Glomerular visceral epithelial cell (primary cell): ENCODE results near the gene EP300.
"Not testable (repeated sequence)": the region's sequence is repeated elsewhere in the genome, so short reads cannot be mapped to it uniquely, and the experiment has no call there.

Experiments used
- DNase-seq: peaks from one replicate; pipeline ENCODE4 v3.0.0-alpha.2; 2016; ENCODE audit errors: extremely low spot score

Gene EP300

DNA sequence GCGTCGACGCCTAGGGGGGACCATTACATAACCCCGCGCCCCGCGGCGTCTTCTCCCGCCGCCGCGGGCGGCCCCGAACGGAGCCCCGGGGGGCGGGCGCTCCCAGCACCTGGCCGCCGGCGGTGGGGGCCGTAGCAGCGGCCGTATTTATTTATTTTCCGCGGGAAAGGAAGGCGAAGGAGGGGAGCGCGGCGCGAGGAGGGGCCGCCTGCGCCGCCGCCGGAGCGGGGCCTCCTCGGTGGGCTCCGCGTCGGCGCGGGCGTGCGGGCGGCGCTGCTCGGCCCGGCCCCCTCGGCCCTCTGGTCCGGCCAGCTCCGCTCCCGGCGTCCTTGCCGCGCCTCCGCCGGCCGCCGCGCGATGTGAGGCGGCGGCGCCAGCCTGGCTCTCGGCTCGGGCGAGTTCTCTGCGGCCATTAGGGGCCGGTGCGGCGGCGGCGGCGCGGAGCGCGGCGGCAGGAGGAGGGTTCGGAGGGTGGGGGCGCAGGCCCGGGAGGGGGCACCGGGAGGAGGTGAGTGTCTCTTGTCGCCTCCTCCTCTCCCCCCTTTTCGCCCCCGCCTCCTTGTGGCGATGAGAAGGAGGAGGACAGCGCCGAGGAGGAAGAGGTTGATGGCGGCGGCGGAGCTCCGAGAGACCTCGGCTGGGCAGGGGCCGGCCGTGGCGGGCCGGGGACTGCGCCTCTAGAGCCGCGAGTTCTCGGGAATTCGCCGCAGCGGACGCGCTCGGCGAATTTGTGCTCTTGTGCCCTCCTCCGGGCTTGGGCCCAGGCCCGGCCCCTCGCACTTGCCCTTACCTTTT, at the start of gene EP300:
Gene EP300 (plus strand): TSS at position 570 of the 795 bp plus-strand sequence. CDS start 413 bp downstream, outside the sequence.
- DNase-seq: peak; percentile 79

DNA sequence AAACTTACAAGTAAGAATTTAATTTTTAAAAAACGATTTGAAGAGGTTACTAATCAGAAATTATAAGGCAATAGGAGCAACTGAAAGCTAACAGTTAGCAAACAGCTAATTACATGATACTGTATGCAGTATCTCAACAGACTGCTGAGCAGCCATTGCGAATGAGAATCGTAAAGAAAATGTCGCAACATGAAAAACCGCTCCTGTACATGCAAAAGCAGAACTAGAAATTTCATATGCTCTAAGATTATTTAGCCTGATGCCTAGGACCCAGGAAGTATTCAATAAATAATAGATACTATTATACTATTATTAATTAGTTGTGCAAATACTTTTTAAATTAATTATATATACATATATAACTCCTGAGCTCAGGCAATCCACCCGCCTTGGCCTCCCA, 48.7 kb upstream of the EP300 start:
- DNase-seq: no peak

DNA sequence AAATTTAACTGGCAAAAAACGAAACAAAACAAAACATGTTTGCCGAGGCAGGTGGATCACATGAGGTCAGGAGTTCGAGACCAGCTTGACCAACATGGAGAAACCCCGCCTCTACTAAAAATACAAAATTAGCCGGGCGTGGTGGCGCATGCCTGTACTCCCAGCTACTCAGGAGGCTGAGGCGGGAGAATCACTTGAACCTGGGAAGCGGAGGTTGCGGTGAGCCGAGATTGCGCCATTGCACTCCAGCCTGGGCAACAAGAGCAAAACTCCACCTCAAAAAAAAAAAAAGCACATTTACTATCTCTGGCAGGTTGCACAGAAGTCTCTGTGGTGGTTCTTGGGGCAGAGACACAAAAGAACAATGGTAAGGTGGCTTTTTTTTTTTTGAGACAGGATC, 46.8 kb upstream of the EP300 start:
- DNase-seq: not testable (repeated sequence)

DNA sequence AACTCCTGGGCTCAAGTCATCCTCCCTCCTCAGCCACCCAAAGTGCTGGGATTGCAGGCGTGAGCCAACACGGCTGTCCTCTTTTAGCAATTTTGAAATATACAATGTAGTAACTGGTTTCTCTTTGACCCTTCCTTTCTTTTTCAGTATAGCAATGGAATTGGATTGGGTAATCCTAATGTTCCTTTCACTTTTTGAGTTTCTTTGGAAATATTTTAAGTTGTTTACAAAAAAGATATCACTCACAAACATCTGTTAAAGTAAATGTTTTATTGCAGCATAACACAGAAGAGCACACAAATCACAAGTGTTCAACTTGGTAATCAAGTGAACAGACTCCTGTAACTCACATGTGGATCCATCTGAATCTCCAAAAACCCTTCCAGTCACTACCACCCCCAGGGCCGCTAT, 44.6 kb upstream of the EP300 start:
- no peak for DNase-seq

DNA sequence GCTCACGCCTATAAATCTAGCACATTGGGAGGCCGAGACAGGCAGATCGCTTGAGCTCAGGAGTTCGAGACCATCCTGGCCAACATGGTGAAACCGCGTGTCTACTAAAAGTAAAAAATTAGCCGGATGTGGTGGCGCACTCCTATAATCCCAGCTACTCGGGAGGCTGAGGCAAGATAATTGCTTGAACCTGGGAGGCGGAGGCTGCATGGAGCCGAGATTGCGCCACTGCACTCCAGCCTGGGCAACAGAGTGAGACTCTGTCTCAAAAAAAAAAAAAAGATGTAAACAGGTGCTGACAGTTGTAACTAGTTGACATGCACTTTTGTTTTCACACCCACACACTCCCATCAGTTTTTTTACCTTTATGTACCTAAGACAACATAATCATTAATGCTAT, 44.0 kb upstream of the EP300 start:
- DNase-seq: not testable (repeated sequence)

DNA sequence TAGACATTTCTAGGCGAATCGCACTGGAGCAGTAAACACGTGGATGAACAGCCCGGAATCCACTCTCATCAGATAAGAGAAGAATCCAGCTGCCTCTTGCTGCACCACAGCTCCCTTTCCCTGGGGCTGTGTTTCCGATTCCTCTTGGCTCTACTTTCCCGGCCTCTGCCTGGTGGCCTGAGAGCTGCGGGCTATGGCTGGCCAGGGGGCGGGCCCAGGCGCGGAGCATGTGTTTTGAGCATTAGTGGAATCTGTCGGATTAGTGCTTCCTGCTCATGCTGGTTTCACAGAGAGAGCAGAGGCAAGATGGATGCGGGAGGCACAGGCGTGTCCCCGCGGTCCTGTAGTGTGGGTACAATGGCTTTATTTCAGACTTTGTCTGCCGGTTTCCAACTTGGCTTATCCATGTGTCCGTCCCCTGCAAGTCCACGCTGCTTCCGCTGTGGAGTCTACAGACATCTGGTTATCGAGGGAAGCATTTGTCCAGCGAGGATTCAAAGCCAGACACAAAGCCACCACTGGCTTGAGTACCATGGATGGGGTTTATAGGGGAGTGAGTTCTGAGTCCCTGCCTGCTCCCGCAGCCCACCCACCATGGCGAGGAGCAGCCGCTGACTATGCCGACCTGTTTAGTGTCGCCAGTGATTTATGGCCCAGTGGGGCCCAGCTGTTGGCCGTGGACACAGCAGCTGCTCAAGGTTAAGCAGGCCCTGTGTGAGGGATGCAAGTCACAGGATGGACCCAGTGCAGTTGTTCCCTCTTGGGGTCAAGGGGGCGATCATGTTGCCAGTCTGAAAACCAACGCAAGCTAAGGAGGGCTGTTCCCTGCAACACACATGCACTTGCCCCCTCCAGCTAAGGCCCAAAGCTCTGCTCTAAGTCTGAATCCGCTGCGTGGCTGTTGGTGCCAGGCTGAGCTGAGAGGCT, 43.3 kb upstream of the EP300 start:
- DNase-seq: peak; percentile 29

DNA sequence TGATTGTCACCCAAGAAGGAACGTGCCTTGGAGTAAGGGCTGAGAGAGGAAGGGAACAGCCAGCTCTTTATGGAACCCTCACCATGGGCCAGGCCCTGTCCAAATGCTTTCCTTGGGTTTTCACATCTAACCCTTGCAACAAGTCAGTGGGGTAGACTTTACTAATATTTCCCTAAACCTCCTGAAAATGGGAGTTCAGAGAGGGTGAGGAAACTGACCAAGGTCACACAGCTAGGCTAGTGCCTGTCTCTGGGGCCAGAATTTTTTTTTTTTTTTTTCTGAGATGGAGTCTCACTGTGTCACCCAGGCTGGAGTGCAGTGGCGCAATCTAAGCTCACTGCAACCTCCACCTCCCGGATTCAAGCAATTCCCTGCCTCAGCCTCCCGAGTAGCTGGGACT, 42.6 kb upstream of the EP300 start:
- DNase-seq: not testable (repeated sequence)

DNA sequence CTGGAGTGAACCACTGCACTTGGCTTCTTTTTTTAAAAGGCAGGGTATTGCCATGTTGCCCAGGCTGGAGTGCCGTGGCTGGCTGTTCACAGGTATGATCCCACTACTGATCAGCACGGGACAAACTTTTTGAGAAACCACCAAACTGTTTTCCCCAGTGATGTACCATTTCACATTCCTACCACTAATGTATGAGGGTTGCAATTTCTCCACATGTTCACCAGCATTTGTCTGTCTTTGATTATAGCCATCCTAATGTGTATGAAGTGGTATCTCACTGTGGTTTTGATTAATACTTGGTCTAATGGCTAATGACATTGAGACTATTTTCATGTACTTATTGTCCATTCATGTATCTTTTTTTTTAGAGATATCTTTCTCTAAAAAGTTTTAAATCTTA, 41.5 kb upstream of the EP300 start:
- no peak for DNase-seq

DNA sequence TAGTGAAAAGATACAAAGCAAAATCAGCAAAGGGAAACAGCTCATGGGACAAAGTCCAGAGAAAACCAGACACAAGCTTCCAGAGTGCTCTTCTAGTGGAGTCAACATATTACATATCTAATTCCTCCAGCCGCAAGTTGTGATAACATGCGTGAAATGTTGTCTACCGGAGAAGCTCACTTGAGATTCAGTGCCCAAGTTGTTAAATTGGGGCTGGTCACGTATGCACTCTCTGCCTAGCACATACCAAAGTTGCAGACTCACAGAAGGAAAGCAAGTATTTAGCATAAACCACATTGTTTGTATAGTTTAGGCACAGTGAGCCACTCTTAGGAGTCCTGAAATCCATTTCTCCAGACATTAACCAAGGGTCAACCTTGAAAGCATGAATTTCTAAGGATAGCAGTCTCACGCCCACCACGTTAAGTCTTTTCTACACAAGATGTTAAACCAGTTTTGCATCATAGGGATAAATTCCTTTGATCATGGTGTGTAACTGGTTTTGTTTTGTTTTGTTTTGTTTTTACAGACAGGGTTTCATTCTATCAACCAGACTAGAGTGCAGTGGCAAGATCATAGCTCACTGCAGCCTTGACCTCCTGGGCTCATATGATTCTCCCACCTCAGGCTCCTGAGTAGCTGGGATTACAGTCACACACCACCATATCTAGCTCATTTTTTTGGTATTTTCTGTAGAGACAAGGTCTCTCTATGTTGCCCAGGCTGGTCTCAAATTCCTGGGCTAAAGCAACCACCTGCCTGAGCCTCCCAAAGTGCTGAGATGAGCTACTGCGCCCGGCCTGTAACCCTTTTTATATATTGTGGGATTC, 39.5 kb upstream of the EP300 start:
- DNase-seq: peak; percentile 10

DNA sequence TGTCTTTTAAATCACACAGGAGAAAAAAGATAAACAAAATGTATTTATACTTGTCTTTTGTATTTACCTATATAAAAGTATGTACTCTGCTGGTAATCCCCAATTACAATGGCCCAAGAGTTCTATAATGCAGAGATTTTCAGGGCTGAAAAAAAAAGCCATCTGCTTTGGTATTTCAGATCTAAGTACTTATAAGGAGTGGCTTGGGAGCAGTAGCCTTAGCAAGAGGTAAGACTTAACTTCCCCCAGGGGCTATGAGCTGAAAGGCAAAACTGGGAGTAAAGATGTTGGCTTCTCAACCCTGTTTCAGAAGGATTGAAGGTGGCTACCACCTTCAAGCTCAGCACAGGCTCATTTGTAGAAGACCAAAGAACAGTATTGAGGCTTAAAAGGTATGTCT, 35.3 kb upstream of the EP300 start:
- DNase-seq: no peak

DNA sequence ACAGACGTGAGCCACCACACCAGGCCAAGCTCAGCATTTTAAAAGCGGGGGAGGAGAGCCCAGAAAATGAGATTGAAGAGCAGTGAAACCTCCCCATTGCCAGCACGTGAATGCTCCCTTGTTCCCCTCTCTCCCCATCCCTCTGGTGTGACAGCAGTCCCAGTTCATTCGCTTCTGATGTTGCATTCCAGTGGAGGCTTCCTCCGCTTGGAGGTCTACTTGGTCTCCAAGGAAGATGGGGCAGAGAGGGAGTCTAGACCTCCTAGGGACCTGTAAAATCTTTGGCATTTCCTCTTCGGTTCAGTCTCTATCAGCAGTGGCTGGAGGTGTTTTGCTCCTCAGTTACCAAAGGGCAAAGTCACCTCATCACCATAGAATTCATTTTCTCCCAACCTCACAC, 30.2 kb upstream of the EP300 start:
- no peak for DNase-seq

DNA sequence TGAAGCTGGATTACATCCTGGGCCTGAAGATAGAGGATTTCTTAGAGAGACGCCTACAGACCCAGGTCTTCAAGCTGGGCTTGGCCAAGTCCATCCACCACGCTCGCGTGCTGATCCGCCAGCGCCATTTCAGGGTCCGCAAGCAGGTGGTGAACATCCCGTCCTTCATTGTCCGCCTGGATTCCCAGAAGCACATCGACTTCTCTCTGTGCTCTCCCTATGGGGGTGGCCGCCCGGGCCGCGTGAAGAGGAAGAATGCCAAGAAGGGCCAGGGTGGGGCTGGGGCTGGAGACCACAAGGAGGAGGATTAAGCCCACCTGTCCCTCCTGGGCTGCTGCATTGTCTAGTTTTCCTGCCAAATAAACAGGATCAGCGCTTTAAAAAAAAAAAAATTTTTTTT, 28.1 kb upstream of the EP300 start:
- not testable (repeated sequence) for DNase-seq

DNA sequence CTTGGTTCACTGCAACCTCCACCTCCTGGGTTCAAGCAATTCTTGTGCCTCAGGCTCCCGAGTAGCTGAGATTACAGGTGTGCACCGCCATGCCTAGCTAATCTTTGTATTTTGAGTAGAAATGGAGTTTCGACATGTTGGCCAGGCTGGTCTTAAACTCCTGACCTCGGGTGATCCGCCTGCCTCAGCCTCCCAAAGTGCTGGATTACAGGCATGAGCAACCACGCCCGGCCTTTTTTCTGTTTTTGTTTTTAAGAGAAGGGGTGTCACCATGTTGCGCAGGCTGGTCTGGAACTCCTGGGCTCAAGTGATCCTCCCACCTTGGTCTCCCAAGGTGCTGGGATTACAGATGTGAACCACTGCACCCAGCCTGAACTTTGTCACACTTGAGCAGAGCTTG, 26.1 kb upstream of the EP300 start:
- DNase-seq: not testable (repeated sequence)

DNA sequence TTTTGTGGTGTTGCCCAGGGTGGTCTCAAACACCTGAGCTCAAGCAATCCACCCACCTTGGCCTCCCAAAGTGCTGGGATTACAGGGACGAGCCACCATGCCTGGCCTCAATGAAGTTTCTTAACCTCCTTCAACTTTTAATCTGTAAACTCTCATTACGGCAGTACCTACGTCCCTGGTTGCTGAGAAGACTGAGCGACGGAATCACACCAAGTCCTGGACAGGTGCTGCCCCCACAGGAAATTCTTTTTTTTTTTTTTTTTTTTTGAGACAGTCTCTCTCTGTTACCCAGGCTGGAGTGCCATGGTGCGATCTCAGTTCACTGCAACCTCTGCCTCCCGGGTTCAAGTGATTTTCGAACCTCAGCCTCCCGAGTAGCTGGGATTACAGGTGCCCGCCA, 24.4 kb upstream of the EP300 start:
- not testable (repeated sequence) for DNase-seq

DNA sequence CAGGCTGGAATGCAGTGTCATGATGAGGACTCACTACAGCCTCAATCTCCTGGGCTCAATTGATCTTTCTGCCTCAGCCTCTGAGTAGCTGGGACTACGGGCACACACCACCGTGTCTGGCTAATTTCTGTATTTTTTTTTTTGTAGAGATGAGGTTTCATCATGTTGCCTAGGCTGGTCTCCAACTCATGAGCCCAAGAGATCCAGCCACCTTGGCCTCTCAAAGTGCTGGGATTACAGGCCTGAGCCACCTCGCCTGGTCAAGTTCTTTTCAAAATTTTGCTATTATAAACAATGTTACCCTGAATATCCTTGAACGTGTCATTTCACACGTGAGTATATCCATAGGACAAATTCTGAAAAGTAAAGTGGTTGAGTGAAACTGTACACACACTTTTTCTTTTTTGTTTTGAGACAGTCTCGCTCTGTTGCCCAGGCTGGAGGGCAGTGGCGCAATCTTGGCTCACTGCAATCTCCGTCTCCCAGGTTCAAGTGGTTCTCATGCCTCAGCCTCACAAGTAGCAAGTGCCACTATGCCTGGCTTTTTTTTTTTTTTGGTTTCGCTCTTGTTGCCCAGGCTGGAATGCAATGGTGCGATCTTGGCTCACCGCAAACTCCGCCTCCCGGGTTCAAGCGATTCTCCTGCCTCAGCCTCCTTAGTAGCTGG, 21.6 kb upstream of the EP300 start:
- DNase-seq: no peak

DNA sequence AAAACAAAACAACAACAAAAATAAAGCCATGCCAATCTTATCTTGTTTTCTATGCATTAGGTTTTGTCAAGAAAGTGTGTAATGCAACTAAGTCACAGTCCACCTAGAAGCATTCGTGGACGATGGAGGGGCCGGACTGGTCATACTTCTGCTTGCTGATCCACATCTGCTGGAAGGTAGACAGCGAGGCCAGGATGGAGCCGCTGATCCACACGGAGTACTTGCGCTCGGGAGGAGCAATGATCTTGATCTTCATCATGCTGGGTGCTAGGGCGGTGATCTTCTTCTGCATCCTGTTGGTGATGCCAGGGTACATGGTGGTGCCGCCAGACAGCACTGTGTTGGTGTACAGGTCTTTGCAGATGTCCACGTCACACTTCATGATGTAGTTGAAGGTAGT, 18.3 kb upstream of the EP300 start:
- DNase-seq: no peak

DNA sequence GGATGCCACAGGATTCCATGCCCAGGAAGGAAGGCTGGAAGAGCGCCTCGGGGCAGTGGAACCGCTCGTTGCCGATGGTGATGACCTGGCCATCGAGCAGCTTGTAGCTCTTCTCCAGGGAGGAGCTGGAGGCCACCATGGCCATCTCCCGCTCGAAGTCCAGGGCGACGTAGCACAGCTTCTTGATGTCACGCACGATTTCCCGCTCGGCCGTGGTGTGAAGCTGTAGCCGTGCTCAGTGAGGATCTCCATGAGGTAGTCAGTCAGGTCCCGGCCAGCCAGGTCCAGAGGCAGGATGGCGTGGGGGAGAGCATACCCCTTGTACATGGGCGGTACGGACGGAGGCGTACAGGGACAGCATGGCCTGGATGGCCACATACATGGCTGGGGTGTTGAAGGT, 17.9 kb upstream of the EP300 start:
- no peak for DNase-seq

DNA sequence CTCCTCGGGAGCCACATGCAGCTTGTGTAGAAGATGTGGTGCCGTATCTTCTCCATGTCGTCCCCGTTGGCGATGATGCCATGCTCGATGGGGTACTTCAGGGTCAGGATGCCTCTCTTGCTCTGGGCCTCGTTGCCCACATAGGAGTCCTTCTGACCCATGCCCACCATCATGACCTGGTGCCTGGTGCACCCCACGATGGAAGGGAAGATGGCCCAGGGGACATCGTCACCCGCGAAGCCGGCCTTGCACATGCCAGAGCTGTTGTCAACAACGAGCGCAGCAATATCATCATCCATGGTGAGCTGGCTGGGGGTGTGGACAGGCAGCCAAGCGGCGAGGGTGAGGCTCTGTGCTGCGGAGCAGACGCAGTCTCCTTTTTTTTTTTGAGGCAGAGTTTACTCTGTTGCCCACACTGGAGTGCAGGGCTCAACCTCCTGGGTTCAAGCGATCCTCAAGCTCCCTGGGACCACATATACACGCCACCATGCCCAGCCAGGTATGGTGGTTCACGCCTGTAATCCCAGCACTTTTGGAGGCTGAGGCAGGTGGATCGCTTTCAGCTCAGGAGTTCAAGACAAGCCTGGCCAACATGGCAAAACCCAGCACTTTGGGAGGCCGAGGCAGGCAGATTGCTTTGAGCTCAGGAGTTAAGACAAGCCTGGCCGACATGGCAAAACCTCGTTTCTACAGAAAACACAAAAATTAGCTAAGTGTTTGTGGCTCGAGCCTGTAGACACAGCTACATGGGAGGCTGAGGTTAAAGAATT, 17.3 kb upstream of the EP300 start:
- DNase-seq: no peak

DNA sequence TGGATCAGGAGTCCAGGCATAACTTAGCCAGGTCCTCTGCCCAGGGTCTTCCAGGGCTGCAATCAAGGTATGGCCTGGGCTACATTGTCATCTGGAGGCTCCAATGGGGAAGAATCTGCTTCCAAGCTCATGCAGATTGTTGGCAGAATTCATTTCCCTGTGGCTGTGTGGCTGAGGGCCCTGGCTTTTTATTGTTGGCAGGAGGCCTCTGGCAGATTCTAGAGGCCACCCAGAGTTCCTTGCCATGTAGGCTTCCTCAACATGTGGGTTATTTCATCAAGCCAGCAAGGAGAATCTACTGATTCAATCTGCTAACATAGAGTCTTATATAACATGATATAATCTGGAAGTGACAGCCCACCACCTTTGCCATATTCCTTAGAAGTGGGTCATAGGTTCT, 16.4 kb upstream of the EP300 start:
- no peak for DNase-seq

DNA sequence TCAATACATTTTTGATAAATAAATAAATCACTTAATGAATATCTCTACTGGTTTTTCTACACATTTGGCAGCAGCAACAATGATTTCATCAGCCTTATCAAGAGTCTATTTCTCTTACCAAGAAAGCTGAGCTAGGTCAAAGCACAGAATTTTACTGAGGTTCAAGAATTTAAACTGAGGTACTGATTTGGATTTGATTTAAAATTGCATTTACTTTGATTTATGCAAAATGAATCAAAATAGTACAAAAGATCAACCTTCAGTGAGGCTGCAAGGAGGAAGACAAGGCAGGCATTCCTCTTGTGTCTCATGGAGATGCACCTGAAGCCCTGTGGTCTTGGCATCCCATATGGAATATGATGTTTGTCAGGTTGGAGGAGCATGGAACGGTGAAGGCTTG, 15.5 kb upstream of the EP300 start:
- DNase-seq: no peak

DNA sequence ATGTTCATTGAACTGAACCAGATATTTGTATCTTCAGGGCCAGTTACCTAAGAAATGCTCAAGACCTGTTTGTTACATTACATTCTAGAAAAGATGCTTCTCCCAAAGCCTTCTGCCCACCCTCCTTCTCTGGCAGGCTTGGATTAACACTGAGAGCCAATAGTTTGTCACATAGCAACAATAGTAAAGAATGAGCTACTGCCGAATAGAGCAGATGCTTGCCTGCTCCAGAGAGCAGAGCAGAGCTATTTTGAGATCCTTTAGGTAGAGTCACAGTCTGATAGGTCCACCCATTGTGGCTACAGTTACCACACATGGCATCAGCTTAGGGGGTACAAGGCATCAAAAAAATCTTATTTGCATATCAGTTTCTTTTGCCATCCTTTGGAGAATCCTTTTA, 13.5 kb upstream of the EP300 start:
- DNase-seq: no peak
